ENCODE measurements around the gene JPH3. TPM values are rescaled to one million over a fixed set of nuclear protein-coding genes. Genes with fewer than 3 reads are reported as not detected.

JPH3 gene
- total RNA-seq, 1 experiment from 2014 or later = 0.57 TPM

- H3K9me3 Mint-ChIP-seq (ENCODE audit: low read depth, unreplicated experiment) = no peaks in the 10 kb centered on the region
- peaks cover 90% of the 10 kb centered on the region for H3K27me3 Mint-ChIP-seq (ENCODE audit: unreplicated experiment)
- no peak overlapping the region for H3K4me3 Mint-ChIP-seq (ENCODE audit: low read depth, unreplicated experiment)
- no peak for TF ChIP-seq CTCF (IDR thresholded peaks at IDR 0.05; ENCODE audit: unreplicated experiment)
- no peaks in the 10 kb centered on the region for H3K36me3 Mint-ChIP-seq (ENCODE audit: insufficient read depth, unreplicated experiment)
- intact Hi-C loops (cut with micrococcal nuclease; ENCODE audit: unreplicated experiment) = no loop called here
- H3K4me1 Mint-ChIP-seq (ENCODE audit: low read depth, unreplicated experiment) = no peaks in the 10 kb centered on the region
- no peak overlapping the region for H3K27ac Mint-ChIP-seq (ENCODE audit: unreplicated experiment)
- CTCF ChIA-PET = no interaction called here
- no TSS peak for BruUV-seq (replicated peaks)
- DNase-seq = no peak
Observed at GRCh38 chr16:87667443-87667842, 65.1 kb downstream of the JPH3 start.

GRCh38 chr16:87667946-87668345, 65.6 kb downstream of the JPH3 start:
- no TSS peak for BruUV-seq (replicated peaks)
- no peak overlapping the region for H3K27ac Mint-ChIP-seq (ENCODE audit: unreplicated experiment)
- no peaks in the 10 kb centered on the region for H3K4me1 Mint-ChIP-seq (ENCODE audit: low read depth, unreplicated experiment)
- H3K9me3 Mint-ChIP-seq (ENCODE audit: low read depth, unreplicated experiment) = no peaks in the 10 kb centered on the region
- CTCF ChIA-PET = interaction anchor here (0.6 kb wide), 1 partner anchor 16 kb away, joined by 3 read pairs; no protein-coding TSS in a partner anchor
- TF ChIP-seq CTCF (IDR thresholded peaks at IDR 0.05; ENCODE audit: unreplicated experiment) = no peak
- no peak overlapping the region for H3K4me3 Mint-ChIP-seq (ENCODE audit: low read depth, unreplicated experiment)
- H3K27me3 Mint-ChIP-seq (ENCODE audit: unreplicated experiment) = peaks cover 85% of the 10 kb centered on the region
- no peak for DNase-seq
- intact Hi-C loops (cut with micrococcal nuclease; ENCODE audit: unreplicated experiment) = no loop called here
- H3K36me3 Mint-ChIP-seq (ENCODE audit: insufficient read depth, unreplicated experiment) = no peaks in the 10 kb centered on the region

GRCh38 chr16:87669672-87670071, 67.4 kb downstream of the JPH3 start:
- no peak overlapping the region for H3K4me3 Mint-ChIP-seq (ENCODE audit: low read depth, unreplicated experiment)
- intact Hi-C loops (cut with micrococcal nuclease; ENCODE audit: unreplicated experiment) = no loop called here
- H3K9me3 Mint-ChIP-seq (ENCODE audit: low read depth, unreplicated experiment) = no peaks in the 10 kb centered on the region
- CTCF ChIA-PET = no interaction called here
- no peaks in the 10 kb centered on the region for H3K4me1 Mint-ChIP-seq (ENCODE audit: low read depth, unreplicated experiment)
- TF ChIP-seq CTCF (IDR thresholded peaks at IDR 0.05; ENCODE audit: unreplicated experiment) = no peak
- no peak overlapping the region for H3K27ac Mint-ChIP-seq (ENCODE audit: unreplicated experiment)
- DNase-seq = no peak
- H3K36me3 Mint-ChIP-seq (ENCODE audit: insufficient read depth, unreplicated experiment) = no peaks in the 10 kb centered on the region
- H3K27me3 Mint-ChIP-seq (ENCODE audit: unreplicated experiment) = peaks cover 72% of the 10 kb centered on the region
- no TSS peak for BruUV-seq (replicated peaks)

GRCh38 chr16:87671221-87671620, 68.9 kb downstream of the JPH3 start:
- Mint-ChIP-seq H3K4me3 (ENCODE audit: low read depth, unreplicated experiment) (no peak overlapping the region), H3K9me3 (ENCODE audit: low read depth, unreplicated experiment) (no peaks in the 10 kb centered on the region), H3K27ac (ENCODE audit: unreplicated experiment) (no peak overlapping the region), H3K4me1 (ENCODE audit: low read depth, unreplicated experiment) (no peaks in the 10 kb centered on the region), H3K27me3 (ENCODE audit: unreplicated experiment) (peaks cover 72% of the 10 kb centered on the region), H3K36me3 (ENCODE audit: insufficient read depth, unreplicated experiment) (no peaks in the 10 kb centered on the region)
- DNase-seq = no peak
- no TSS peak for BruUV-seq (replicated peaks)
- intact Hi-C loops (cut with micrococcal nuclease; ENCODE audit: unreplicated experiment) = no loop called here
- CTCF ChIA-PET = no interaction called here
- TF ChIP-seq CTCF (IDR thresholded peaks at IDR 0.05; ENCODE audit: unreplicated experiment) = no peak

All from Calu3 (cell line).